ENCODE results near the gene KIF6.

KIF6 gene

GRCh38 chr6:39391182-39391581, 334.0 kb downstream of the KIF6 start (continued):
- no peak for TF ChIP-seq TSHZ1 (tag by site-specific recombination; IDR thresholded peaks at IDR 0.05; ENCODE audit: borderline replicate concordance)
- no peak for TF ChIP-seq IKZF3 (tag by site-specific recombination; IDR thresholded peaks at IDR 0.05)
- TF ChIP-seq, protein P1, sequence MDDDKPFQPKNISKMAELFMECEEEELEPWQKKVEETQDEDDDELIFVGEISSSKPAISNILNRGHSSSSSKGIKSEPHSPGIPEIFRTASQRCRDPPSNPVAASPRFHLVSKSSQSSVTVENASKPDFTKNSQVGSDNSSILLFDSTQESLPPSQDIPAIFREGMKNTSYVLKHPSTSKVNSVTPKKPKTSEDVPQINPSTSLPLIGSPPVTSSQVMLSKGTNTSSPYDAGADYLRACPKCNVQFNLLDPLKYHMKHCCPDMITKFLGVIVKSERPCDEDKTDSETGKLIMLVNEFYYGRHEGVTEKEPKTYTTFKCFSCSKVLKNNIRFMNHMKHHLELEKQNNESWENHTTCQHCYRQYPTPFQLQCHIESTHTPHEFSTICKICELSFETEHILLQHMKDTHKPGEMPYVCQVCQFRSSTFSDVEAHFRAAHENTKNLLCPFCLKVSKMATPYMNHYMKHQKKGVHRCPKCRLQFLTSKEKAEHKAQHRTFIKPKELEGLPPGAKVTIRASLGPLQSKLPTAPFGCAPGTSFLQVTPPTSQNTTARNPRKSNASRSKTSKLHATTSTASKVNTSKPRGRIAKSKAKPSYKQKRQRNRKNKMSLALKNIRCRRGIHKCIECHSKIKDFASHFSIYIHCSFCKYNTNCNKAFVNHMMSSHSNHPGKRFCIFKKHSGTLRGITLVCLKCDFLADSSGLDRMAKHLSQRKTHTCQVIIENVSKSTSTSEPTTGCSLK (tag by site-specific recombination; IDR thresholded peaks at IDR 0.05) = no peak
- TF ChIP-seq ZNF350 (tag by site-specific recombination; IDR thresholded peaks at IDR 0.05) = no peak
- TF ChIP-seq ZNF639 (tag by site-specific recombination; IDR thresholded peaks at IDR 0.05) = no peak
- no peak for TF ChIP-seq ZFP41 (tag by site-specific recombination; IDR thresholded peaks at IDR 0.05; ENCODE audit: borderline replicate concordance)
- no peak for TF ChIP-seq ZNF324 (tag by site-specific recombination; IDR thresholded peaks at IDR 0.05)
- no peak for TF ChIP-seq ZSCAN5A (tag by site-specific recombination; IDR thresholded peaks at IDR 0.05)
- TF ChIP-seq ZNF10 (tag by site-specific recombination; IDR thresholded peaks at IDR 0.05) = no peak
- no peak for TF ChIP-seq ZNF629 (tag by site-specific recombination; IDR thresholded peaks at IDR 0.05)
- TF ChIP-seq ZNF621 (tag by site-specific recombination; IDR thresholded peaks at IDR 0.05) = no peak

DNA sequence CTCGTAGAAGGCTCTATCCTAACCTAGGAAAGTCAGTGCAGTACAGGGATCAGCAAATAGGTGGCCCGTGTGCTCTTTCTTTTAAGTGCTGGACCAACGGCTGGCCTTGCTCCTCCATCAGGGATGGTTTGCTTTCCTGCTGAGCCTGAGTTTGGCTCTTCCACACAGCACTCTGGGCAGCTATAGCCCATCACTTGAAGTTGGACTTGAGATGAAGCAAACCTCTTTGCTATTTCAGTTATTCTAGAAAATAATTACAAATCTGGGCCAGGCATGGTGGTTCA, 335.8 kb downstream of the KIF6 start:
- no peak overlapping the region for H3K27ac ChIP-seq (ENCODE audit: extremely low read depth, low read depth, low read length)
- ChIA-PET POLR2A (no interaction called here), CTCF (interaction anchor here (0.9 to 1.6 kb wide), 6 partner anchors 10 to 477 kb away, joined by 3 to 6 read pairs (median 4); no protein-coding TSS in a partner anchor)
- TF ChIP-seq ZNF112 (tag by site-specific recombination; IDR thresholded peaks at IDR 0.05) (no peak), ZNF654 (tag by site-specific recombination; IDR thresholded peaks at IDR 0.05; ENCODE audit: low read depth) (0 out of 2 replicates have a peak, but pooled peaks have one; percentile 8)
- H3K9me3 ChIP-seq (ENCODE audit: control insufficient read depth, insufficient read depth, low read depth, low read length) = no peaks in the 10 kb centered on the region
- no peaks in the 10 kb centered on the region for H3K4me1 ChIP-seq (ENCODE audit: control insufficient read depth, insufficient read depth, low read length)
- no peaks in the 10 kb centered on the region for H3K36me3 ChIP-seq (ENCODE audit: control insufficient read depth in 2 of 2, insufficient read depth in 1 of 2, low read length in 2 of 2)
- no peak overlapping the region for H3K4me3 ChIP-seq (ENCODE audit: low read depth, low read length)

- H3K4me3 ChIP-seq (ENCODE audit: low read depth, low read length) = no peak overlapping the region
- H3K36me3 ChIP-seq (ENCODE audit: control insufficient read depth in 2 of 2, insufficient read depth in 1 of 2, low read length in 2 of 2) = no peaks in the 10 kb centered on the region
- H3K4me1 ChIP-seq (ENCODE audit: control insufficient read depth, insufficient read depth, low read length) = no peaks in the 10 kb centered on the region
- H3K9me3 ChIP-seq (ENCODE audit: control insufficient read depth, insufficient read depth, low read depth, low read length) = no peaks in the 10 kb centered on the region
- CTCF ChIA-PET = interaction anchor here (0.7 to 1.7 kb wide), 9 partner anchors 10 to 540 kb away, joined by 3 to 6 read pairs (median 4); no protein-coding TSS in a partner anchor
- POLR2A ChIA-PET = no interaction called here
- no peak overlapping the region for H3K27ac ChIP-seq (ENCODE audit: extremely low read depth, low read depth, low read length)
- TF ChIP-seq ZNF677 (tag by site-specific recombination; IDR thresholded peaks at IDR 0.05) = no peak
- TF ChIP-seq ZNF514 (tag by site-specific recombination; IDR thresholded peaks at IDR 0.05) = no peak
- no peak for TF ChIP-seq REPIN1 (tag by site-specific recombination; IDR thresholded peaks at IDR 0.05; ENCODE audit: low read depth)
- peak; percentile 30; the same call in 1 of the 2 replicates for TF ChIP-seq ZBTB8A (tag by site-specific recombination; IDR thresholded peaks at IDR 0.05)
- peak; percentile 80; the same call in 1 of the 2 replicates for TF ChIP-seq MZF1 (tag by site-specific recombination; IDR thresholded peaks at IDR 0.05; ENCODE audit: borderline replicate concordance)
- TF ChIP-seq ZNF426 (tag by site-specific recombination; IDR thresholded peaks at IDR 0.05) = no peak
- TF ChIP-seq ZNF366 (tag by site-specific recombination; conservative IDR thresholded peaks at IDR 0.05) = no peak
- 0 out of 2 replicates have a peak, but pooled peaks have one; percentile 38 for TF ChIP-seq ZNF843 (tag by site-specific recombination; IDR thresholded peaks at IDR 0.05)
- no peak for TF ChIP-seq ZNF211 (tag by site-specific recombination; IDR thresholded peaks at IDR 0.05; ENCODE audit: low read depth)
- no peak for TF ChIP-seq ZNF521 (tag by site-specific recombination; IDR thresholded peaks at IDR 0.05)
These were observed 336.4 kb downstream of the KIF6 start for GRCh38 chr6:39388606-39389483.
